ENCODE measurements around the gene P3H3. TPM values are rescaled to one million over a fixed set of nuclear protein-coding genes. Genes with fewer than 3 reads are reported as not detected.

The P3H3 gene
- total and polyA plus RNA-seq, 10 donors = 4.2 to 11.7 (median 6.2) TPM

DNA sequence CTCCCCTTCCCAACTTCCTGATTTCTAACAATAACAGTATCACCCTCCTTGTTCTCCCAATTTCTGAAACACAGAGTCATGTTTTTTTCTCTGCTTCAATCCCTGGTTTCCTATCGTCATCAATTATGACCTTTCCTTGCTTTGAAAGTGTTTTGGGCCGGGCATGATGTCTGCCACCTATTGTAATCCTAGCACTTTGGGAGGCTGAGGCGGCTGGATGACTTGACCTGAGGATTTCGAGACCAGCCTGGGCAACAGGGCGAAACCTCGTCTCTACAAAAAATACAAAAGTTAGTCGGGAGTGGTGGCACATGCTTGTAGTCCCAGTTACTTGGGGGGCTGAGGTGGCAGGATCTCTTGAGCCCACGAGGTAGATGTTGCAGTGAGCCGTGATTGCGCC lies 19.2 kb upstream of the P3H3 start:
- intact Hi-C loops (cut with DNase I; ENCODE audit: low total_unique reads) = no loop called here

DNA sequence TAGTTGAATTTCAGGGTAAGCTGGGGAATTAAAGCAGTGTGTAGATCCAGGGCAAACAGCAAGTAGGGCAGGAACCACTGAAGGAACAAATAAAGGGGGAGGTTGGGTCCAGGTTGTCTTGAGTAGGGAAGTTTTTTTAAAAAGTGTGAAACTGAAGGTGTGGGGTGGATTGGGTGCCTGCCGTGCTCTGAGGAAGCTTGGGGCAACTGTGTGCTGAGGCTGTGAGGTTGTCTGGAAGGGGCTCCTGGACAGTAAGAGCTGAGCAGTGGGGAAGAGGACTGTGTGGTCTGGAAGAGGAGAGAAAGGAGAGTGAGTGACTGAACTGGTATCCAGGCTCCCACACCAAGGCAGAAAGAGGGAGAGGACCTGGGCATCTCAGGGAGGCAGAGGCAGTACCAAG lies 17.4 kb upstream of the P3H3 start:
- DNase-seq = peak; percentile 13
- intact Hi-C loops (cut with DNase I; ENCODE audit: low total_unique reads) = no loop called here
- TF ChIP-seq POLR2AphosphoS5 (IDR thresholded peaks at IDR 0.05) (no peak), POLR2A (IDR thresholded peaks at IDR 0.05) (no peak)
- TF ChIP-seq, protein P1, sequence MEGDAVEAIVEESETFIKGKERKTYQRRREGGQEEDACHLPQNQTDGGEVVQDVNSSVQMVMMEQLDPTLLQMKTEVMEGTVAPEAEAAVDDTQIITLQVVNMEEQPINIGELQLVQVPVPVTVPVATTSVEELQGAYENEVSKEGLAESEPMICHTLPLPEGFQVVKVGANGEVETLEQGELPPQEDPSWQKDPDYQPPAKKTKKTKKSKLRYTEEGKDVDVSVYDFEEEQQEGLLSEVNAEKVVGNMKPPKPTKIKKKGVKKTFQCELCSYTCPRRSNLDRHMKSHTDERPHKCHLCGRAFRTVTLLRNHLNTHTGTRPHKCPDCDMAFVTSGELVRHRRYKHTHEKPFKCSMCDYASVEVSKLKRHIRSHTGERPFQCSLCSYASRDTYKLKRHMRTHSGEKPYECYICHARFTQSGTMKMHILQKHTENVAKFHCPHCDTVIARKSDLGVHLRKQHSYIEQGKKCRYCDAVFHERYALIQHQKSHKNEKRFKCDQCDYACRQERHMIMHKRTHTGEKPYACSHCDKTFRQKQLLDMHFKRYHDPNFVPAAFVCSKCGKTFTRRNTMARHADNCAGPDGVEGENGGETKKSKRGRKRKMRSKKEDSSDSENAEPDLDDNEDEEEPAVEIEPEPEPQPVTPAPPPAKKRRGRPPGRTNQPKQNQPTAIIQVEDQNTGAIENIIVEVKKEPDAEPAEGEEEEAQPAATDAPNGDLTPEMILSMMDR (IDR thresholded peaks at IDR 0.05 in 8 of 11, conservative IDR thresholded peaks at IDR 0.05 in 3 of 11) = no peak
- Histone ChIP-seq H3K9me3 (no peaks in the 10 kb centered on the region), H3K36me3 (peaks cover 0 to 21% (median 0%) of the 10 kb centered on the region in 6 donors), H3K27me3 (replicated peaks in 1 of 7) (peaks cover 0 to 10% (median 0%) of the 10 kb centered on the region in 7 donors), H3K27ac (peak overlapping the region in 1 of 8 donors; percentile 21), H3K4me3 (no peak overlapping the region), H3K4me1 (peaks cover 5 to 19% (median 12%) of the 10 kb centered on the region in 6 donors)
- 74 to 83% (median 80%) methylated on average over 1 of the region's 1 CpG for WGBS, 5 donors

More for the DNA sequence above, 19.2 kb upstream of the P3H3 start:
- no peak overlapping the region for H3K27ac ChIP-seq
- peaks cover 5 to 19% (median 12%) of the 10 kb centered on the region in 6 donors for H3K4me1 ChIP-seq
- TF ChIP-seq, protein P1 (IDR thresholded peaks at IDR 0.05 in 8 of 11, conservative IDR thresholded peaks at IDR 0.05 in 3 of 11) = no peak
- TF ChIP-seq POLR2AphosphoS5 (IDR thresholded peaks at IDR 0.05) (no peak), POLR2A (IDR thresholded peaks at IDR 0.05) (no peak)
- peaks cover 0 to 10% (median 0%) of the 10 kb centered on the region in 7 donors for H3K27me3 ChIP-seq (replicated peaks in 1 of 7)
- no peak overlapping the region for H3K4me3 ChIP-seq
- no peaks in the 10 kb centered on the region for H3K9me3 ChIP-seq
- no peak for DNase-seq
- WGBS, 5 donors = 81 to 92% (median 86%) methylated on average over 10 of the region's 10 CpGs
- peaks cover 0 to 13% (median 0%) of the 10 kb centered on the region in 6 donors for H3K36me3 ChIP-seq

- 53 to 73% (median 62%) methylated on average over 4 of the region's 4 CpGs for whole genome bisulfite sequencing, 5 donors
- TF ChIP-seq, protein P1 (IDR thresholded peaks at IDR 0.05 in 8 of 11, conservative IDR thresholded peaks at IDR 0.05 in 3 of 11) = no peak
- TF ChIP-seq POLR2AphosphoS5 (IDR thresholded peaks at IDR 0.05) (no peak), POLR2A (IDR thresholded peaks at IDR 0.05) (no peak)
- Histone ChIP-seq H3K4me3 (no peak overlapping the region), H3K27ac (no peak overlapping the region), H3K36me3 (peaks cover 0 to 44% (median 3%) of the 10 kb centered on the region in 6 donors), H3K9me3 (no peaks in the 10 kb centered on the region), H3K4me1 (peaks cover 5 to 19% (median 12%) of the 10 kb centered on the region in 6 donors), H3K27me3 (replicated peaks in 1 of 7) (peaks cover 0 to 10% (median 0%) of the 10 kb centered on the region in 7 donors)
- DNase-seq = no peak
- intact Hi-C loops (cut with DNase I; ENCODE audit: low total_unique reads) = no loop called here
Measured at GRCh38 chr12:6813363-6813762, 14.8 kb upstream of the P3H3 start.

- intact Hi-C loops (cut with DNase I; ENCODE audit: low total_unique reads) = no loop called here
- WGBS, 5 donors = 79 to 83% (median 80%) methylated on average over 3 of the region's 3 CpGs
Measured at GRCh38 chr12:6816598-6816997, 11.6 kb upstream of the P3H3 start.

More at GRCh38 chr12:6816598-6816997, 11.6 kb upstream of the P3H3 start:
- TF ChIP-seq POLR2A (IDR thresholded peaks at IDR 0.05) = no peak
- no peak for TF ChIP-seq POLR2AphosphoS5 (IDR thresholded peaks at IDR 0.05)
- TF ChIP-seq, protein P1 (IDR thresholded peaks at IDR 0.05 in 8 of 11, conservative IDR thresholded peaks at IDR 0.05 in 3 of 11) = no peak
- peaks cover 0 to 30% (median 1%) of the 10 kb centered on the region in 7 donors for H3K27me3 ChIP-seq (replicated peaks in 1 of 7)
- H3K4me1 ChIP-seq = peaks cover 5 to 40% (median 19%) of the 10 kb centered on the region in 6 donors
- no peak overlapping the region for H3K27ac ChIP-seq
- H3K36me3 ChIP-seq = peaks cover 0 to 55% (median 3%) of the 10 kb centered on the region in 6 donors
- H3K9me3 ChIP-seq = no peaks in the 10 kb centered on the region
- DNase-seq = no peak
- H3K4me3 ChIP-seq = no peak overlapping the region
